ENCODE measurements around the gene PPARGC1A.

The PPARGC1A gene

GRCh38 chr4:23909671-23910070 is 19.8 kb upstream of the PPARGC1A start:
- DNase-seq = no peak

GRCh38 chr4:23906839-23907238 is 17.0 kb upstream of the PPARGC1A start:
- no peak for DNase-seq

GRCh38 chr4:23904639-23905071 is 14.8 kb upstream of the PPARGC1A start:
- DNase-seq = no peak

GRCh38 chr4:23903859-23904438 is 14.1 kb upstream of the PPARGC1A start:
- DNase-seq = no peak

GRCh38 chr4:23902222-23902804 is 12.5 kb upstream of the PPARGC1A start:
- DNase-seq = no peak

- no peak for DNase-seq
These were observed 10.8 kb upstream of the PPARGC1A start for GRCh38 chr4:23900636-23901035.

- no peak for DNase-seq
These were observed 9.7 kb upstream of the PPARGC1A start for GRCh38 chr4:23899565-23899964.

GRCh38 chr4:23897564-23898109 is 7.8 kb upstream of the PPARGC1A start:
- no peak for DNase-seq

- no peak for DNase-seq
These were observed 4.2 kb upstream of the PPARGC1A start for GRCh38 chr4:23894021-23894420.

- no peak for DNase-seq
These were observed 1.2 kb upstream of the PPARGC1A start for GRCh38 chr4:23891064-23891421.

GRCh38 chr4:23890369-23891063 is 669 bp upstream of the PPARGC1A start:
- no peak for DNase-seq

GRCh38 chr4:23889391-23889790 is 456 bp downstream of the PPARGC1A start:
- no peak for DNase-seq

GRCh38 chr4:23888421-23889319 is 1.2 kb downstream of the PPARGC1A start:
- DNase-seq = peak; percentile 61

GRCh38 chr4:23887989-23888388 is 1.9 kb downstream of the PPARGC1A start:
- DNase-seq = no peak

- no peak for DNase-seq
These were observed 2.7 kb downstream of the PPARGC1A start for GRCh38 chr4:23887173-23887572.

GRCh38 chr4:23885943-23886590 is 3.8 kb downstream of the PPARGC1A start:
- DNase-seq = no peak

- no peak for DNase-seq
These were observed 5.1 kb downstream of the PPARGC1A start for GRCh38 chr4:23884741-23885140.

GRCh38 chr4:23884261-23884660 is 5.6 kb downstream of the PPARGC1A start:
- no peak for DNase-seq

GRCh38 chr4:23882976-23883531 is 6.8 kb downstream of the PPARGC1A start:
- DNase-seq = no peak

GRCh38 chr4:23881674-23882337 is 8.0 kb downstream of the PPARGC1A start:
- no peak for DNase-seq

- DNase-seq = no peak
These were observed 8.8 kb downstream of the PPARGC1A start for GRCh38 chr4:23881052-23881501.

All from islet precursor cell (in vitro differentiated cells).